Ishikawa (cell line): Measurements from ENCODE around the gene HYOU1.

Source experiments
- EGR1 ChIP-seq: IDR thresholded peaks from 2 replicates; pipeline ENCODE4 v1.6.1; 2012
- EP300 ChIP-seq: IDR thresholded peaks from 2 replicates; pipeline ENCODE4 v1.6.1; 2012; ENCODE audit warnings: borderline replicate concordance
- REST ChIP-seq: IDR thresholded peaks from 2 replicates; pipeline ENCODE4 v1.6.1; 2012; ENCODE audit warnings: low read depth, mild to moderate bottlenecking
- TAF1 ChIP-seq: IDR thresholded peaks from 2 replicates; pipeline ENCODE4 v1.6.1; 2012; ENCODE audit warnings: low read depth, mild to moderate bottlenecking

- TF ChIP-seq REST (no peak), EP300 (no peak), TAF1 (no peak), EGR1 (no peak)
Observed at GRCh38 chr11:119041821-119042514, 15.0 kb downstream of the HYOU1 start.
